ENCODE data around the gene ZSWIM1.

The ZSWIM1 gene

GRCh38 chr20:45866454-45866853, 14.6 kb upstream of the ZSWIM1 start:
- no peaks in the 10 kb centered on the region for H3K9me3 ChIP-seq (ENCODE audit: insufficient read depth, low read length)
- H3K36me3 ChIP-seq (replicated peaks; ENCODE audit: low read depth, low read length) = no peaks in the 10 kb centered on the region
- no peak overlapping the region for H3K4me2 ChIP-seq (ENCODE audit: low read length)
- TF ChIP-seq EZH2phosphoT487 (IDR thresholded peaks at IDR 0.05; ENCODE audit: low read depth) (no peak), CTCF (IDR thresholded peaks at IDR 0.05; ENCODE audit: low read depth, low read length) (no peak)
- no peak overlapping the region for H3K9ac ChIP-seq (ENCODE audit: low read length)
- H3K4me1 ChIP-seq (ENCODE audit: low read length) = no peaks in the 10 kb centered on the region
- no peaks in the 10 kb centered on the region for H3K79me2 ChIP-seq (ENCODE audit: low read length)
- no peaks in the 10 kb centered on the region for H4K20me1 ChIP-seq (ENCODE audit: insufficient read depth, low read length)
- no peaks in the 10 kb centered on the region for H3K27me3 ChIP-seq (ENCODE audit: low read depth, low read length)
- H3K27ac ChIP-seq (ENCODE audit: low read length) = no peak overlapping the region
- no peak overlapping the region for H3K4me3 ChIP-seq (ENCODE audit: low read length)
- H2AFZ ChIP-seq (ENCODE audit: low read depth, low read length) = no peak overlapping the region

GRCh38 chr20:45867136-45867818, 13.8 kb upstream of the ZSWIM1 start:
- H3K4me1 ChIP-seq (ENCODE audit: low read length) = no peaks in the 10 kb centered on the region

GRCh38 chr20:45867819-45868176, 13.2 kb upstream of the ZSWIM1 start:
- H4K20me1 ChIP-seq (ENCODE audit: insufficient read depth, low read length) = no peaks in the 10 kb centered on the region
- H3K36me3 ChIP-seq (replicated peaks; ENCODE audit: low read depth, low read length) = no peaks in the 10 kb centered on the region
- TF ChIP-seq CTCF (IDR thresholded peaks at IDR 0.05; ENCODE audit: low read depth, low read length) = no peak
- no peak for TF ChIP-seq EZH2phosphoT487 (IDR thresholded peaks at IDR 0.05; ENCODE audit: low read depth)
- no peak overlapping the region for H3K27ac ChIP-seq (ENCODE audit: low read length)
- H3K9me3 ChIP-seq (ENCODE audit: insufficient read depth, low read length) = no peaks in the 10 kb centered on the region
- no peak overlapping the region for H3K4me3 ChIP-seq (ENCODE audit: low read length)
- no peaks in the 10 kb centered on the region for H3K79me2 ChIP-seq (ENCODE audit: low read length)
- no peak overlapping the region for H3K4me2 ChIP-seq (ENCODE audit: low read length)
- no peak overlapping the region for H3K9ac ChIP-seq (ENCODE audit: low read length)
- no peaks in the 10 kb centered on the region for H3K4me1 ChIP-seq (ENCODE audit: low read length)
- no peaks in the 10 kb centered on the region for H3K27me3 ChIP-seq (ENCODE audit: low read depth, low read length)
- no peak overlapping the region for H2AFZ ChIP-seq (ENCODE audit: low read depth, low read length)

More at GRCh38 chr20:45867136-45867818, 13.8 kb upstream of the ZSWIM1 start:
- Histone ChIP-seq H3K4me3 (ENCODE audit: low read length) (no peak overlapping the region), H3K9me3 (ENCODE audit: insufficient read depth, low read length) (no peaks in the 10 kb centered on the region), H3K36me3 (replicated peaks; ENCODE audit: low read depth, low read length) (no peaks in the 10 kb centered on the region), H2AFZ (ENCODE audit: low read depth, low read length) (no peak overlapping the region), H3K4me2 (ENCODE audit: low read length) (no peak overlapping the region), H3K9ac (ENCODE audit: low read length) (no peak overlapping the region), H3K27me3 (ENCODE audit: low read depth, low read length) (no peaks in the 10 kb centered on the region), H3K27ac (ENCODE audit: low read length) (no peak overlapping the region), H3K79me2 (ENCODE audit: low read length) (no peaks in the 10 kb centered on the region), H4K20me1 (ENCODE audit: insufficient read depth, low read length) (no peaks in the 10 kb centered on the region)
- no peak for TF ChIP-seq EZH2phosphoT487 (IDR thresholded peaks at IDR 0.05; ENCODE audit: low read depth)

- Histone ChIP-seq H3K9me3 (ENCODE audit: insufficient read depth, low read length) (no peaks in the 10 kb centered on the region), H3K9ac (ENCODE audit: low read length) (no peak overlapping the region), H3K27me3 (ENCODE audit: low read depth, low read length) (no peaks in the 10 kb centered on the region), H3K4me2 (ENCODE audit: low read length) (no peak overlapping the region), H4K20me1 (ENCODE audit: insufficient read depth, low read length) (no peaks in the 10 kb centered on the region), H3K36me3 (replicated peaks; ENCODE audit: low read depth, low read length) (no peaks in the 10 kb centered on the region), H3K27ac (ENCODE audit: low read length) (no peak overlapping the region), H3K79me2 (ENCODE audit: low read length) (no peaks in the 10 kb centered on the region), H3K4me3 (ENCODE audit: low read length) (no peak overlapping the region), H2AFZ (ENCODE audit: low read depth, low read length) (no peak overlapping the region), H3K4me1 (ENCODE audit: low read length) (no peaks in the 10 kb centered on the region)
- TF ChIP-seq CTCF (IDR thresholded peaks at IDR 0.05; ENCODE audit: low read depth, low read length) = no peak
- TF ChIP-seq EZH2phosphoT487 (IDR thresholded peaks at IDR 0.05; ENCODE audit: low read depth) = no peak
Measured at GRCh38 chr20:45872626-45873025, 8.4 kb upstream of the ZSWIM1 start.
